K562 (cell line): ENCODE measurements around the gene POLR3H. TPM values are rescaled to one million over a fixed set of nuclear protein-coding genes. Genes with fewer than 3 reads are reported as not detected.

Experiments used
- CREB1 ChIP-seq, 2 experiments: sonication (generic) in 1 of 2; formaldehyde crosslinking in 1 of 2; IDR thresholded peaks; 2 replicates each; pipeline versions ENCODE4 v1.6.1 to v1.8.0; 2012 to 2022; ENCODE audit warnings: inconsistent platforms in 1 of 2, mild to moderate bottlenecking in 1 of 2, missing genetic modification reagents in 1 of 2, moderate library complexity in 1 of 2
- E2F3 ChIP-seq: fragments of 250-450 bp; sonication (Bioruptor Pico); IDR thresholded peaks from 2 replicates; pipeline ENCODE4 v1.4.0; 2020; ENCODE audit warnings: mild to moderate bottlenecking
- E2F8 ChIP-seq: fragments of 450-650 bp; IDR thresholded peaks from 2 replicates; pipeline ENCODE4 v1.7.1; 2018; ENCODE audit warnings: mild to moderate bottlenecking, low read depth; ENCODE audit not compliant: partially characterized antibody
- NFATC3 ChIP-seq: fragments of 450-650 bp; IDR thresholded peaks from 2 replicates; pipeline ENCODE4 v1.6.1; 2017; ENCODE audit warnings: mild to moderate bottlenecking
- RBBP5 ChIP-seq: fragments of 200-600 bp; sonication (generic); IDR thresholded peaks from 2 replicates; pipeline ENCODE4 v1.6.1; 2012; ENCODE audit warnings: borderline replicate concordance, mild to moderate bottlenecking, low read length, control low read depth, inconsistent platforms; ENCODE audit not compliant: insufficient read depth, poor library complexity, severe bottlenecking
- RCOR1 ChIP-seq, 2 experiments: IDR thresholded peaks; 2 replicates each; pipeline ENCODE4 v1.6.1; 2012; ENCODE audit warnings: low read depth in 2 of 2, low read length in 2 of 2, borderline replicate concordance in 1 of 2, improper control_type of control experiment in 1 of 2
- ZC3H4 ChIP-seq: sonication (generic); formaldehyde crosslinking; IDR thresholded peaks from 2 replicates; pipeline ENCODE4 v1.9.0; 2021; ENCODE audit warnings: missing genetic modification reagents, borderline replicate concordance
- ZNF444 ChIP-seq: fragments of 250-450 bp; sonication (Bioruptor Pico); IDR thresholded peaks from 2 replicates; pipeline ENCODE4 v1.4.0; 2020; ENCODE audit warnings: mild to moderate bottlenecking, moderate library complexity
- ZNF764 ChIP-seq: fragments of 250-450 bp; sonication (Bioruptor Pico); IDR thresholded peaks from 2 replicates; pipeline ENCODE4 v1.4.0; 2020; ENCODE audit warnings: low read depth, mild to moderate bottlenecking, moderate library complexity
- ZNF79 ChIP-seq: fragments of 250-450 bp; sonication (Bioruptor Pico); IDR thresholded peaks from 2 replicates; pipeline ENCODE4 v1.4.0; 2020; ENCODE audit warnings: low read depth, mild to moderate bottlenecking, moderate library complexity
- polyA plus RNA-seq, 8 experiments: library from polyadenylated mRNA; depleted of rRNA in 4 of 8; stranded (reverse) in 5 of 8; unstranded in 3 of 8; fragments of >200 nt; fragmentation: Nextera tagmentation in 2 of 8; fragmentation: Illumina TruSeq in 1 of 8; extraction: Ambion mirVana in 2 of 8; extraction: Trizol in 1 of 8; gene quantifications; 2 replicates each; pipeline versions ENCODE4 v1.2.1 to v1.2.3, GENCODE V29; 2011 to 2014; ENCODE audit warnings: inconsistent platforms in 1 of 8, missing spikeins in 1 of 8
- total RNA-seq, 7 experiments: library from RNA; depleted of rRNA in 6 of 7; stranded (reverse); fragments of >200 nt in 6 of 7; fragmentation: Illumina TruSeq in 2 of 7; extraction: Trizol in 2 of 7; gene quantifications; 2 replicates each; pipeline versions ENCODE4 v1.2.1 to v1.2.3, GENCODE V29; 2011 to 2021; ENCODE audit warnings: low replicate concordance in 1 of 7
- TF ChIP-seq, protein P1 (sequence below): sonication (generic); formaldehyde crosslinking; IDR thresholded peaks from 2 replicates; pipeline ENCODE4 v1.8.0; 2022; ENCODE audit warnings: missing genetic modification reagents, mild to moderate bottlenecking, moderate library complexity, borderline replicate concordance
- TF ChIP-seq, protein P2 (sequence below): fragments of 450-650 bp; IDR thresholded peaks from 2 replicates; pipeline ENCODE4 v1.6.1; 2016
- TF ChIP-seq, protein P3 (sequence below): fragments of 450-650 bp; IDR thresholded peaks from 2 replicates; pipeline ENCODE4 v1.6.1; 2016; ENCODE audit warnings: borderline replicate concordance
- TF ChIP-seq, protein P4 (sequence below): fragments of 450-650 bp; IDR thresholded peaks from 2 replicates; pipeline ENCODE4 v1.6.1; 2018; ENCODE audit not compliant: partially characterized antibody

POLR3H gene
- total and polyA plus RNA-seq, 9 of the 15 experiments (the other 6 are each of a cell fraction or from before 2014, with no cell fraction given): 5.3 to 48.4 (median 22.2) TPM

- TF ChIP-seq ZNF444 (CRISPR knock-in tag) (no peak), ZC3H4 (peak; percentile 76; the same call in 1 of the 2 replicates), RBBP5 (peak; percentile 54), ZNF79 (CRISPR knock-in tag) (no peak), ZNF764 (CRISPR knock-in tag) (no peak), RCOR1 (IDR thresholded peaks at IDR 0.05; ENCODE audit: borderline replicate concordance in 1 of 2, low read depth in 2 of 2, low read length in 2 of 2) (peak in 1 of 2 experiments; percentile 23; a peak in 1 of 4 replicates), E2F3 (CRISPR knock-in tag) (peak; percentile 55; the same call in 1 of the 2 replicates), CREB1 (IDR thresholded peaks at IDR 0.05) (no peak), CREB1 (CRISPR knock-in tag; IDR thresholded peaks at IDR 0.05) (peak; percentile 58; the same call in 1 of the 2 replicates), NFATC3 (no peak), E2F8 (peak; percentile 88)
- TF ChIP-seq, protein P1, sequence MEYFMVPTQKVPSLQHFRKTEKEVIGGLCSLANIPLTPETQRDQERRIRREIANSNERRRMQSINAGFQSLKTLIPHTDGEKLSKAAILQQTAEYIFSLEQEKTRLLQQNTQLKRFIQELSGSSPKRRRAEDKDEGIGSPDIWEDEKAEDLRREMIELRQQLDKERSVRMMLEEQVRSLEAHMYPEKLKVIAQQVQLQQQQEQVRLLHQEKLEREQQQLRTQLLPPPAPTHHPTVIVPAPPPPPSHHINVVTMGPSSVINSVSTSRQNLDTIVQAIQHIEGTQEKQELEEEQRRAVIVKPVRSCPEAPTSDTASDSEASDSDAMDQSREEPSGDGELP (CRISPR knock-in tag): peak; percentile 13; the same call in 1 of the 2 replicates
- TF ChIP-seq, protein P2, sequence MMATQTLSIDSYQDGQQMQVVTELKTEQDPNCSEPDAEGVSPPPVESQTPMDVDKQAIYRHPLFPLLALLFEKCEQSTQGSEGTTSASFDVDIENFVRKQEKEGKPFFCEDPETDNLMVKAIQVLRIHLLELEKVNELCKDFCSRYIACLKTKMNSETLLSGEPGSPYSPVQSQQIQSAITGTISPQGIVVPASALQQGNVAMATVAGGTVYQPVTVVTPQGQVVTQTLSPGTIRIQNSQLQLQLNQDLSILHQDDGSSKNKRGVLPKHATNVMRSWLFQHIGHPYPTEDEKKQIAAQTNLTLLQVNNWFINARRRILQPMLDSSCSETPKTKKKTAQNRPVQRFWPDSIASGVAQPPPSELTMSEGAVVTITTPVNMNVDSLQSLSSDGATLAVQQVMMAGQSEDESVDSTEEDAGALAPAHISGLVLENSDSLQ: peak; percentile 37; the same call in 1 of the 2 replicates
- TF ChIP-seq, protein P3, sequence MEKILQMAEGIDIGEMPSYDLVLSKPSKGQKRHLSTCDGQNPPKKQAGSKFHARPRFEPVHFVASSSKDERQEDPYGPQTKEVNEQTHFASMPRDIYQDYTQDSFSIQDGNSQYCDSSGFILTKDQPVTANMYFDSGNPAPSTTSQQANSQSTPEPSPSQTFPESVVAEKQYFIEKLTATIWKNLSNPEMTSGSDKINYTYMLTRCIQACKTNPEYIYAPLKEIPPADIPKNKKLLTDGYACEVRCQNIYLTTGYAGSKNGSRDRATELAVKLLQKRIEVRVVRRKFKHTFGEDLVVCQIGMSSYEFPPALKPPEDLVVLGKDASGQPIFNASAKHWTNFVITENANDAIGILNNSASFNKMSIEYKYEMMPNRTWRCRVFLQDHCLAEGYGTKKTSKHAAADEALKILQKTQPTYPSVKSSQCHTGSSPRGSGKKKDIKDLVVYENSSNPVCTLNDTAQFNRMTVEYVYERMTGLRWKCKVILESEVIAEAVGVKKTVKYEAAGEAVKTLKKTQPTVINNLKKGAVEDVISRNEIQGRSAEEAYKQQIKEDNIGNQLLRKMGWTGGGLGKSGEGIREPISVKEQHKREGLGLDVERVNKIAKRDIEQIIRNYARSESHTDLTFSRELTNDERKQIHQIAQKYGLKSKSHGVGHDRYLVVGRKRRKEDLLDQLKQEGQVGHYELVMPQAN: peak; percentile 75; the same call in 1 of the 2 replicates
- TF ChIP-seq, protein P4, sequence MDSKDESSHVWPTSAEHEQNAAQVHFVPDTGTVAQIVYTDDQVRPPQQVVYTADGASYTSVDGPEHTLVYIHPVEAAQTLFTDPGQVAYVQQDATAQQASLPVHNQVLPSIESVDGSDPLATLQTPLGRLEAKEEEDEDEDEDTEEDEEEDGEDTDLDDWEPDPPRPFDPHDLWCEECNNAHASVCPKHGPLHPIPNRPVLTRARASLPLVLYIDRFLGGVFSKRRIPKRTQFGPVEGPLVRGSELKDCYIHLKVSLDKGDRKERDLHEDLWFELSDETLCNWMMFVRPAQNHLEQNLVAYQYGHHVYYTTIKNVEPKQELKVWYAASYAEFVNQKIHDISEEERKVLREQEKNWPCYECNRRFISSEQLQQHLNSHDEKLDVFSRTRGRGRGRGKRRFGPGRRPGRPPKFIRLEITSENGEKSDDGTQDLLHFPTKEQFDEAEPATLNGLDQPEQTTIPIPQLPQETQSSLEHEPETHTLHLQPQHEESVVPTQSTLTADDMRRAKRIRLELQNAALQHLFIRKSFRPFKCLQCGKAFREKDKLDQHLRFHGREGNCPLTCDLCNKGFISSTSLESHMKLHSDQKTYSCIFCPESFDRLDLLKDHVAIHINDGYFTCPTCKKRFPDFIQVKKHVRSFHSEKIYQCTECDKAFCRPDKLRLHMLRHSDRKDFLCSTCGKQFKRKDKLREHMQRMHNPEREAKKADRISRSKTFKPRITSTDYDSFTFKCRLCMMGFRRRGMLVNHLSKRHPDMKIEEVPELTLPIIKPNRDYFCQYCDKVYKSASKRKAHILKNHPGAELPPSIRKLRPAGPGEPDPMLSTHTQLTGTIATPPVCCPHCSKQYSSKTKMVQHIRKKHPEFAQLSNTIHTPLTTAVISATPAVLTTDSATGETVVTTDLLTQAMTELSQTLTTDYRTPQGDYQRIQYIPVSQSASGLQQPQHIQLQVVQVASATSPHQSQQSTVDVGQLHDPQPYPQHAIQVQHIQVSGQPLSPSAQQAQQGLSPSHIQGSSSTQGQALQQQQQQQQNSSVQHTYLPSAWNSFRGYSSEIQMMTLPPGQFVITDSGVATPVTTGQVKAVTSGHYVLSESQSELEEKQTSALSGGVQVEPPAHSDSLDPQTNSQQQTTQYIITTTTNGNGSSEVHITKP: peak; percentile 89
These were observed 45.3 kb upstream of the POLR3H start, which contains the start of gene PMM1 (continued) for GRCh38 chr22:41589391-41590241.
